ENCODE measurements around the gene MFN1.

Gene MFN1

DNA sequence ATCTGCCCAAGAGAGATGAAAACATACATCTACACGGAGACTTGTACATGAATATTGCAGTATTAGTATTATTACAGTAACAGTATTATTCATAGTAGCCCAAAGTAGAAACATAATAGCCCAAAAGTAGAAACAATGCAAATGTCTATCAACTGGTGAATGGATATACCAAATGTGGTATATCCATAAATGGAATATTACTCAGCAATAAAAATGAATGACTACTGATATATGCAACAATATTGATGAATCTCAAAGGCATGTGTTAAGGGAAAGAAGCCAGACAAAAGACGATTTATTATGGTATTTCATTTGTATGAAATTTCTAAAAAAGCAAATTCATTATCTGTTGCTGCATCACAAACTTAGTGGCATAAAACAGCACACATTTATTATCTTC is 48.2 kb upstream of the MFN1 start:
- no peak for ATAC-seq

DNA sequence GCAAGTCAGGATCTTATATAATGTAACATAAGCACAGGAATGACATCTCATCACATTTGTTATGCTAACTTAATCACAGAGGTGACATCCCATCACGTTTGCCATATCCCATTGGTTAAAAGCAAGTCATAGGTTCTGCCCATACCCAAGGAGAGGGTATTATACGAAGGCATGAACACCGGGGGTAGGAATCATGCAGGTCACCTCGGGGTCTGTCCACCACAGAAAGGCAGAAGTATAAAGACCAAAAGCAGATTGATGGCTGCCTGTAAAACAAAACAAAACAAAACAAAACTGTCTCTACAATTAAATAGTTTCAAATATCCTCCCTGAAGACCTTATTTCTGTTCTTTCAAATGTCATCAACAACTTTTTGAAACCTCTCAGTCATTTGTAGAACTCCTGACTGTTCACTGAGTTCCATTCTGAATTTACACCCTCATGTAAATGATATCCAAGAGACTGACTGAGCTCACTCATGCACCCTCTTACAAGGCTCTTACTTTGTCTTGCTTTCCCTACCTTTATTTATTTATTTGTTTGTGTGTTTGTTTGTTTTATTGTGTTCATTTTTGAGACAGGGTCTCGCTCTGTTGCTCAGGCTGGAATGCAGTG is 47.4 kb upstream of the MFN1 start:
- no peak for ATAC-seq
- no peak for TF ChIP-seq ZNF565 (CRISPR knock-in tag; conservative IDR thresholded peaks at IDR 0.05; ENCODE audit: low read depth)
- no peak for TF ChIP-seq ZFP3 (CRISPR knock-in tag; IDR thresholded peaks at IDR 0.05)
- TF ChIP-seq, protein P1, sequence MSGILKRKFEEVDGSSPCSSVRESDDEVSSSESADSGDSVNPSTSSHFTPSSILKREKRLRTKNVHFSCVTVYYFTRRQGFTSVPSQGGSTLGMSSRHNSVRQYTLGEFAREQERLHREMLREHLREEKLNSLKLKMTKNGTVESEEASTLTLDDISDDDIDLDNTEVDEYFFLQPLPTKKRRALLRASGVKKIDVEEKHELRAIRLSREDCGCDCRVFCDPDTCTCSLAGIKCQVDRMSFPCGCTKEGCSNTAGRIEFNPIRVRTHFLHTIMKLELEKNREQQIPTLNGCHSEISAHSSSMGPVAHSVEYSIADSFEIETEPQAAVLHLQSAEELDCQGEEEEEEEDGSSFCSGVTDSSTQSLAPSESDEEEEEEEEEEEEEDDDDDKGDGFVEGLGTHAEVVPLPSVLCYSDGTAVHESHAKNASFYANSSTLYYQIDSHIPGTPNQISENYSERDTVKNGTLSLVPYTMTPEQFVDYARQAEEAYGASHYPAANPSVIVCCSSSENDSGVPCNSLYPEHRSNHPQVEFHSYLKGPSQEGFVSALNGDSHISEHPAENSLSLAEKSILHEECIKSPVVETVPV (CRISPR knock-in tag; IDR thresholded peaks at IDR 0.05) = no peak
- no peak for TF ChIP-seq CSDC2 (CRISPR knock-in tag; IDR thresholded peaks at IDR 0.05)
- TF ChIP-seq RARB (CRISPR knock-in tag; IDR thresholded peaks at IDR 0.05) = no peak
- TF ChIP-seq ISL1 (CRISPR knock-in tag; IDR thresholded peaks at IDR 0.05) = no peak

More for the DNA sequence above, 48.2 kb upstream of the MFN1 start:
- peak; percentile 99 for TF ChIP-seq ZNF8 (CRISPR knock-in tag; IDR thresholded peaks at IDR 0.05)
- TF ChIP-seq, protein P2, sequence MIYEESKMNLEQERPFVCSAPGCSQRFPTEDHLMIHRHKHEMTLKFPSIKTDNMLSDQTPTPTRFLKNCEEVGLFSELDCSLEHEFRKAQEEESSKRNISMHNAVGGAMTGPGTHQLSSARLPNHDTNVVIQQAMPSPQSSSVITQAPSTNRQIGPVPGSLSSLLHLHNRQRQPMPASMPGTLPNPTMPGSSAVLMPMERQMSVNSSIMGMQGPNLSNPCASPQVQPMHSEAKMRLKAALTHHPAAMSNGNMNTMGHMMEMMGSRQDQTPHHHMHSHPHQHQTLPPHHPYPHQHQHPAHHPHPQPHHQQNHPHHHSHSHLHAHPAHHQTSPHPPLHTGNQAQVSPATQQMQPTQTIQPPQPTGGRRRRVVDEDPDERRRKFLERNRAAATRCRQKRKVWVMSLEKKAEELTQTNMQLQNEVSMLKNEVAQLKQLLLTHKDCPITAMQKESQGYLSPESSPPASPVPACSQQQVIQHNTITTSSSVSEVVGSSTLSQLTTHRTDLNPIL (CRISPR knock-in tag; IDR thresholded peaks at IDR 0.05; ENCODE audit: low read depth) = no peak

DNA sequence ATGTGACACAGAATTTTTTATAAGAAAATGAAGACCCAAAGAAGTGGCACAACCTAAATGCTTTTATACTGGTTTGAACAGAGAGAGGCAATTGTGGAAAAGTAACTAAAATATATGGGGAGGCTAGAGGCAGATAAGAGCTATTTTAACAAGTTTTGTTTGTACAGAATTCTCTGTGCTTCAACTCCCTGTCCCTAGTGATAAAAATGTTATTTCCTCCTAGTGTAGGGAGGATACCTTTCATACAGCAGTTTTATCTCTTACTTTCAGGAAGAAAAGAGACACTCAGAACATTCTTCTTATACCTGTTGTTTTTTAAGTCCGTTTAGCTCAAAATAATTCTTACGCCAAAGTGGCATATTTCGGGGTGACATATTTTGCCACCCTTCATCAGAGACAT is 45.9 kb upstream of the MFN1 start:
- TF ChIP-seq ZFP30 (CRISPR knock-in tag; IDR thresholded peaks at IDR 0.05) (no peak), PPARA (CRISPR knock-in tag; IDR thresholded peaks at IDR 0.05; ENCODE audit: borderline replicate concordance) (no peak), OSR1 (CRISPR knock-in tag; IDR thresholded peaks at IDR 0.05) (no peak)

DNA sequence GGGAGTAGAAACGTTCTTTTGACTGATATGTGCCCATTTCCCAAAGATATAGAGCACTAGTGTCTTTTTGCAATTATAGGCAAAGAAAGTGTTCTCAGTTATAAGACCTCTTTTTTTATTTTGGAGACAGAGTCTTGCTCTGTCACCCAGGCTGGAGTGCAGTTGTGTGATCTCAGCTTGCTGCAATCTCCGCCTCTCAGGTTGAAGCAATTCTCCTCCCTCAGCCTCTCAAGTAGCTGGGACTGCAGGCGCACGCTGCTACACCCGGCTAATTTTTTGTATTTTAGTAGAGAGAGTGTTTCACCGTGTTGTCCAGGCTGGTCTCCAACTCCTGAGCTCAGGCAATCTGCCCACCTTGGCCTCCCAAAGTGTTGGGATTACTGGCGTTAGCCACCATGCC is 45.4 kb upstream of the MFN1 start:
- no peak for ATAC-seq
- TF ChIP-seq SNAI2 (CRISPR knock-in tag; IDR thresholded peaks at IDR 0.05) (no peak), CSDC2 (CRISPR knock-in tag; IDR thresholded peaks at IDR 0.05) (no peak), ZC3H10 (CRISPR knock-in tag; IDR thresholded peaks at IDR 0.05) (no peak), ZNF8 (CRISPR knock-in tag; IDR thresholded peaks at IDR 0.05) (no peak), GLIS3 (CRISPR knock-in tag; IDR thresholded peaks at IDR 0.05) (no peak), ESRRG (CRISPR knock-in tag; IDR thresholded peaks at IDR 0.05) (no peak)
- TF ChIP-seq, protein P3, sequence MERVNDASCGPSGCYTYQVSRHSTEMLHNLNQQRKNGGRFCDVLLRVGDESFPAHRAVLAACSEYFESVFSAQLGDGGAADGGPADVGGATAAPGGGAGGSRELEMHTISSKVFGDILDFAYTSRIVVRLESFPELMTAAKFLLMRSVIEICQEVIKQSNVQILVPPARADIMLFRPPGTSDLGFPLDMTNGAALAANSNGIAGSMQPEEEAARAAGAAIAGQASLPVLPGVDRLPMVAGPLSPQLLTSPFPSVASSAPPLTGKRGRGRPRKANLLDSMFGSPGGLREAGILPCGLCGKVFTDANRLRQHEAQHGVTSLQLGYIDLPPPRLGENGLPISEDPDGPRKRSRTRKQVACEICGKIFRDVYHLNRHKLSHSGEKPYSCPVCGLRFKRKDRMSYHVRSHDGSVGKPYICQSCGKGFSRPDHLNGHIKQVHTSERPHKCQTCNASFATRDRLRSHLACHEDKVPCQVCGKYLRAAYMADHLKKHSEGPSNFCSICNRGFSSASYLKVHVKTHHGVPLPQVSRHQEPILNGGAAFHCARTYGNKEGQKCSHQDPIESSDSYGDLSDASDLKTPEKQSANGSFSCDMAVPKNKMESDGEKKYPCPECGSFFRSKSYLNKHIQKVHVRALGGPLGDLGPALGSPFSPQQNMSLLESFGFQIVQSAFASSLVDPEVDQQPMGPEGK (CRISPR knock-in tag; IDR thresholded peaks at IDR 0.05; ENCODE audit: borderline replicate concordance) = no peak
- TF ChIP-seq, protein P4, sequence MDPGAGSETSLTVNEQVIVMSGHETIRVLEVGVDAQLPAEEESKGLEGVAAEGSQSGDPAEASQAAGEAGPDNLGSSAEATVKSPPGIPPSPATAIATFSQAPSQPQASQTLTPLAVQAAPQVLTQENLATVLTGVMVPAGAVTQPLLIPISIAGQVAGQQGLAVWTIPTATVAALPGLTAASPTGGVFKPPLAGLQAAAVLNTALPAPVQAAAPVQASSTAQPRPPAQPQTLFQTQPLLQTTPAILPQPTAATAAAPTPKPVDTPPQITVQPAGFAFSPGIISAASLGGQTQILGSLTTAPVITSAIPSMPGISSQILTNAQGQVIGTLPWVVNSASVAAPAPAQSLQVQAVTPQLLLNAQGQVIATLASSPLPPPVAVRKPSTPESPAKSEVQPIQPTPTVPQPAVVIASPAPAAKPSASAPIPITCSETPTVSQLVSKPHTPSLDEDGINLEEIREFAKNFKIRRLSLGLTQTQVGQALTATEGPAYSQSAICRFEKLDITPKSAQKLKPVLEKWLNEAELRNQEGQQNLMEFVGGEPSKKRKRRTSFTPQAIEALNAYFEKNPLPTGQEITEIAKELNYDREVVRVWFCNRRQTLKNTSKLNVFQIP (CRISPR knock-in tag; IDR thresholded peaks at IDR 0.05; ENCODE audit: borderline replicate concordance, low read depth) = no peak
- TF ChIP-seq, protein P5, sequence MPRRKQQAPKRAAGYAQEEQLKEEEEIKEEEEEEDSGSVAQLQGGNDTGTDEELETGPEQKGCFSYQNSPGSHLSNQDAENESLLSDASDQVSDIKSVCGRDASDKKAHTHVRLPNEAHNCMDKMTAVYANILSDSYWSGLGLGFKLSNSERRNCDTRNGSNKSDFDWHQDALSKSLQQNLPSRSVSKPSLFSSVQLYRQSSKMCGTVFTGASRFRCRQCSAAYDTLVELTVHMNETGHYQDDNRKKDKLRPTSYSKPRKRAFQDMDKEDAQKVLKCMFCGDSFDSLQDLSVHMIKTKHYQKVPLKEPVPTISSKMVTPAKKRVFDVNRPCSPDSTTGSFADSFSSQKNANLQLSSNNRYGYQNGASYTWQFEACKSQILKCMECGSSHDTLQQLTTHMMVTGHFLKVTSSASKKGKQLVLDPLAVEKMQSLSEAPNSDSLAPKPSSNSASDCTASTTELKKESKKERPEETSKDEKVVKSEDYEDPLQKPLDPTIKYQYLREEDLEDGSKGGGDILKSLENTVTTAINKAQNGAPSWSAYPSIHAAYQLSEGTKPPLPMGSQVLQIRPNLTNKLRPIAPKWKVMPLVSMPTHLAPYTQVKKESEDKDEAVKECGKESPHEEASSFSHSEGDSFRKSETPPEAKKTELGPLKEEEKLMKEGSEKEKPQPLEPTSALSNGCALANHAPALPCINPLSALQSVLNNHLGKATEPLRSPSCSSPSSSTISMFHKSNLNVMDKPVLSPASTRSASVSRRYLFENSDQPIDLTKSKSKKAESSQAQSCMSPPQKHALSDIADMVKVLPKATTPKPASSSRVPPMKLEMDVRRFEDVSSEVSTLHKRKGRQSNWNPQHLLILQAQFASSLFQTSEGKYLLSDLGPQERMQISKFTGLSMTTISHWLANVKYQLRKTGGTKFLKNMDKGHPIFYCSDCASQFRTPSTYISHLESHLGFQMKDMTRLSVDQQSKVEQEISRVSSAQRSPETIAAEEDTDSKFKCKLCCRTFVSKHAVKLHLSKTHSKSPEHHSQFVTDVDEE (CRISPR knock-in tag; IDR thresholded peaks at IDR 0.05) = no peak

More for the DNA sequence above, 45.9 kb upstream of the MFN1 start:
- no peak for ATAC-seq

DNA sequence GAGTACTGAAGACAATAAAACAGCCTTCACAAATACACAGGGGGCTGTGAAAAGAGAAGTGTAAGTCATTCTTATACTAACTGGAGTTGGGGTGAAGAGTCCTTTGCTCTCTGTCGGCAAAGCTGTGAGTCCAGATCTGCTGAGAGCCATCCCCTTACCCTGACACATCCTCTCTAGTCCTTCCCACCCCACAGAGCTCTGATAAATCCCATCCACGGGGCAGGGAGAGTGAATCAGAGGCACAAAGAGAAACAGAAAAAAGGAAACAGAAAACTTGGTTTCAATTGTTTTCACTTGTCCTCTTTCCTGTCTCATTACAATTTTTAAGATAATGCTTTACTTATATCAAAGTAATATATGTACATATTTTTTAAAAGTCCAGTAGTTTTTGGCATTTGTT is 42.9 kb upstream of the MFN1 start:
- peak; percentile 67 for ATAC-seq
- no peak for TF ChIP-seq BACH2 (CRISPR knock-in tag; IDR thresholded peaks at IDR 0.05; ENCODE audit: borderline replicate concordance)
- TF ChIP-seq, protein P3 (CRISPR knock-in tag; IDR thresholded peaks at IDR 0.05; ENCODE audit: borderline replicate concordance) = no peak
- TF ChIP-seq GLIS3 (CRISPR knock-in tag; IDR thresholded peaks at IDR 0.05) = no peak
- TF ChIP-seq CSDC2 (CRISPR knock-in tag; IDR thresholded peaks at IDR 0.05) = no peak
- TF ChIP-seq ZNF70 (CRISPR knock-in tag; IDR thresholded peaks at IDR 0.05) = no peak
- no peak for TF ChIP-seq ZNF565 (CRISPR knock-in tag; conservative IDR thresholded peaks at IDR 0.05; ENCODE audit: low read depth)
- TF ChIP-seq TOX (CRISPR knock-in tag; IDR thresholded peaks at IDR 0.05; ENCODE audit: borderline replicate concordance) = no peak
- TF ChIP-seq ISL1 (CRISPR knock-in tag; IDR thresholded peaks at IDR 0.05) = no peak
- no peak for TF ChIP-seq ZNF8 (CRISPR knock-in tag; IDR thresholded peaks at IDR 0.05)
- TF ChIP-seq, protein P1 (CRISPR knock-in tag; IDR thresholded peaks at IDR 0.05) = no peak

Data from SK-N-SH treated with all-trans-retinoic acid at 6 μM for 48 hours (cell line).